Measurements from ENCODE around the gene UCHL1.

DNA sequence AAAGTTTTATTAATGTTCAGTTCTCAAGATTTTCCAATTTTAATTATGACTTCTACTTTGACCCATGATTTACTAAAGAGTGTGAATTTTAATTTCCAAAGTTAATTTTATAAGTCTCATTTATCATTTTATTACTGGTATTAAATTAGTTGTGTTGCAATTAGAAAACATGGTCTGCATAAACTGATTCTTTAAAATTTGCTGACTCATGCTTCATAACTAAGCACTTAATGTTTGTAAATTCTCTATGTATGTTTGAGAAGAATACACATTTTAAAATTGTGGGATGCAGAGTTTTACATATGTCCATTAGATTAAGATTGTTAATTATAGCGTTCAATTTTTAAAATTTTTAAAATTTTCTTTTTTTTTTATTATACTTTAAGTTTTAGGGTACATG lies 20.2 kb upstream of the UCHL1 start:
- TF ChIP-seq POLR2AphosphoS5 (IDR thresholded peaks at IDR 0.05): no peak
- TF ChIP-seq POLR2A (IDR thresholded peaks at IDR 0.05): no peak
